IMR-90 (cell line): ENCODE measurements around the gene EHMT1.

Source experiments
- CTCF ChIP-seq: conservative IDR thresholded peaks from 2 replicates; pipeline ENCODE4 v1.5.1; 2012; ENCODE audit warnings: mild to moderate bottlenecking, low read depth, low read length, improper control_type of control experiment
- POLR2A ChIP-seq: IDR thresholded peaks from 2 replicates; pipeline ENCODE4 v1.6.1; 2012; ENCODE audit warnings: mild to moderate bottlenecking, low read depth, low read length
- RAD21 ChIP-seq: IDR thresholded peaks from 2 replicates; pipeline ENCODE4 v1.6.1; 2012; ENCODE audit warnings: low read length, improper control_type of control experiment
- RCOR1 ChIP-seq: IDR thresholded peaks from 2 replicates; pipeline ENCODE4 v1.6.1; 2012; ENCODE audit warnings: mild to moderate bottlenecking, low read length, improper control_type of control experiment; ENCODE audit not compliant: insufficient replicate concordance
- SMC3 ChIP-seq: fragments of 150-350 bp; IDR thresholded peaks from 2 replicates; pipeline ENCODE4 v1.6.1; 2016; ENCODE audit warnings: low read depth, mild to moderate bottlenecking, antibody characterized with exemption, low read length, moderate library complexity
- USF2 ChIP-seq: fragments of 150-350 bp; IDR thresholded peaks from 2 replicates; pipeline ENCODE4 v1.6.1; 2017; ENCODE audit warnings: mild to moderate bottlenecking, antibody characterized with exemption, low read length, low read depth

GRCh38 chr9:137630126-137630525 is 11.3 kb downstream of the EHMT1 start:
- TF ChIP-seq RAD21: no peak
- TF ChIP-seq CTCF: no peak
- TF ChIP-seq POLR2A: no peak
- TF ChIP-seq USF2: no peak
- TF ChIP-seq RCOR1: no peak
- TF ChIP-seq SMC3: no peak
